ENCODE measurements around the gene FGF18.

- TF ChIP-seq, protein P1, sequence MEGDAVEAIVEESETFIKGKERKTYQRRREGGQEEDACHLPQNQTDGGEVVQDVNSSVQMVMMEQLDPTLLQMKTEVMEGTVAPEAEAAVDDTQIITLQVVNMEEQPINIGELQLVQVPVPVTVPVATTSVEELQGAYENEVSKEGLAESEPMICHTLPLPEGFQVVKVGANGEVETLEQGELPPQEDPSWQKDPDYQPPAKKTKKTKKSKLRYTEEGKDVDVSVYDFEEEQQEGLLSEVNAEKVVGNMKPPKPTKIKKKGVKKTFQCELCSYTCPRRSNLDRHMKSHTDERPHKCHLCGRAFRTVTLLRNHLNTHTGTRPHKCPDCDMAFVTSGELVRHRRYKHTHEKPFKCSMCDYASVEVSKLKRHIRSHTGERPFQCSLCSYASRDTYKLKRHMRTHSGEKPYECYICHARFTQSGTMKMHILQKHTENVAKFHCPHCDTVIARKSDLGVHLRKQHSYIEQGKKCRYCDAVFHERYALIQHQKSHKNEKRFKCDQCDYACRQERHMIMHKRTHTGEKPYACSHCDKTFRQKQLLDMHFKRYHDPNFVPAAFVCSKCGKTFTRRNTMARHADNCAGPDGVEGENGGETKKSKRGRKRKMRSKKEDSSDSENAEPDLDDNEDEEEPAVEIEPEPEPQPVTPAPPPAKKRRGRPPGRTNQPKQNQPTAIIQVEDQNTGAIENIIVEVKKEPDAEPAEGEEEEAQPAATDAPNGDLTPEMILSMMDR (IDR thresholded peaks at IDR 0.05; ENCODE audit: low read depth, low read length): no peak
- TF ChIP-seq EZH2phosphoT487 (IDR thresholded peaks at IDR 0.05; ENCODE audit: low read depth): no peak
Observed at GRCh38 chr5:171462928-171463861, 43.7 kb downstream of the FGF18 start.
